ENCODE data around the gene CDH3. TPM values are rescaled to one million over a fixed set of nuclear protein-coding genes. Genes with fewer than 3 reads are reported as not detected.

CDH3 gene
- total and polyA plus RNA-seq, 2 of the 8 experiments (the other 6 are each of a cell fraction or from before 2014, with no cell fraction given) = 146 to 171 TPM

DNA sequence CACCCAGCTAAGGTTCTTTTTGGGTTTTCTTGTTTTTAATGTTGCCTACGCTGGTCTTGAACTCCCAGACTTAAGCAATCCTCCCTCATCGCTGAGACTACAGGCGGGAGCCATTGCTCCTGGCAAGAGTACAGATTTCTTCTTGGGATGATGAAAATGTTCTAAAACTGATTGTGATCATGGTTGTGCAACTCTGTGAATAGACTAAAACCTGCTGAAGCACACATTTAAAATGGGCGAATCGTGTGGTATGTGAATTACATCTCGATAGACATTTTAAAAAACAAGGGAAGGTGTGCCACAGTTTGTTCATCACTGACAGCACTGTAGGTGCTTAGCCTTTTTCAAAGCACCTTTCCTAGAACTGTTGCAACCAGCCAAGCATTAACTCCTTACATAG is 48.8 kb upstream of the CDH3 start:
- H2BK12ac ChIP-seq (ENCODE audit: low read depth, low read length) = no peak overlapping the region
- no peak overlapping the region for H3K27ac ChIP-seq (ENCODE audit: low read depth, low read length)
- H3K79me1 ChIP-seq (ENCODE audit: low read depth, low read length) = no peaks in the 10 kb centered on the region
- H2BK120ac ChIP-seq (replicated peaks; ENCODE audit: low read depth, low read length) = no peak overlapping the region
- no peak overlapping the region for H3K4ac ChIP-seq (replicated peaks; ENCODE audit: insufficient read length, low read depth, low read length)
- H2BK15ac ChIP-seq (ENCODE audit: low read length) = 0 out of 2 replicates have a peak overlapping the region, but pooled peaks have one; percentile 5
- no peaks in the 10 kb centered on the region for H3K79me2 ChIP-seq (ENCODE audit: control insufficient read depth in 1 of 2, insufficient read depth in 2 of 2, low read length in 2 of 2)
- POLR2A ChIA-PET (ENCODE audit: partially characterized antibody) = interaction anchor here (0.6 to 1.3 kb wide), 3 partner anchors 12 to 152 kb away, joined by 3 to 7 read pairs (median 4); partner anchors contain the start of gene CDH3
- H3K27me3 ChIP-seq (replicated peaks in 1 of 4; ENCODE audit: control insufficient read depth in 3 of 4, extremely low read depth in 1 of 4, insufficient read depth in 3 of 4, low read length in 3 of 4) = no peaks in the 10 kb centered on the region
- TF ChIP-seq GABPA (IDR thresholded peaks at IDR 0.05; ENCODE audit: borderline replicate concordance, insufficient read depth, low read length) = no peak
- TF ChIP-seq TEAD4 (IDR thresholded peaks at IDR 0.05; ENCODE audit: low read depth, low read length) = no peak
- TF ChIP-seq, protein P1, sequence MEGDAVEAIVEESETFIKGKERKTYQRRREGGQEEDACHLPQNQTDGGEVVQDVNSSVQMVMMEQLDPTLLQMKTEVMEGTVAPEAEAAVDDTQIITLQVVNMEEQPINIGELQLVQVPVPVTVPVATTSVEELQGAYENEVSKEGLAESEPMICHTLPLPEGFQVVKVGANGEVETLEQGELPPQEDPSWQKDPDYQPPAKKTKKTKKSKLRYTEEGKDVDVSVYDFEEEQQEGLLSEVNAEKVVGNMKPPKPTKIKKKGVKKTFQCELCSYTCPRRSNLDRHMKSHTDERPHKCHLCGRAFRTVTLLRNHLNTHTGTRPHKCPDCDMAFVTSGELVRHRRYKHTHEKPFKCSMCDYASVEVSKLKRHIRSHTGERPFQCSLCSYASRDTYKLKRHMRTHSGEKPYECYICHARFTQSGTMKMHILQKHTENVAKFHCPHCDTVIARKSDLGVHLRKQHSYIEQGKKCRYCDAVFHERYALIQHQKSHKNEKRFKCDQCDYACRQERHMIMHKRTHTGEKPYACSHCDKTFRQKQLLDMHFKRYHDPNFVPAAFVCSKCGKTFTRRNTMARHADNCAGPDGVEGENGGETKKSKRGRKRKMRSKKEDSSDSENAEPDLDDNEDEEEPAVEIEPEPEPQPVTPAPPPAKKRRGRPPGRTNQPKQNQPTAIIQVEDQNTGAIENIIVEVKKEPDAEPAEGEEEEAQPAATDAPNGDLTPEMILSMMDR (IDR thresholded peaks at IDR 0.05; ENCODE audit: control extremely low read depth in 1 of 3, insufficient read depth in 1 of 3, low read depth in 1 of 3, low read length in 3 of 3) = no peak
- no peak for TF ChIP-seq POU5F1 (IDR thresholded peaks at IDR 0.05; ENCODE audit: low read depth, low read length)
- no peak for TF ChIP-seq TBP (IDR thresholded peaks at IDR 0.05; ENCODE audit: low read depth, low read length)
- no peak for TF ChIP-seq PHF8 (conservative IDR thresholded peaks at IDR 0.05; ENCODE audit: low read depth, low read length)
- no peak overlapping the region for H4K5ac ChIP-seq (ENCODE audit: insufficient read length, low read depth, low read length)
- H2AFZ ChIP-seq (ENCODE audit: low read length) = no peak overlapping the region
- no peak overlapping the region for H3K4me2 ChIP-seq (ENCODE audit: insufficient read depth in 1 of 2, low read depth in 2 of 2, low read length in 2 of 2)
- no peaks in the 10 kb centered on the region for H3K23me2 ChIP-seq (ENCODE audit: low read depth, low read length)
- CTCF ChIA-PET (ENCODE audit: partially characterized antibody) = interaction anchor here (0.8 to 7.5 kb wide), 3 partner anchors 24 to 67 kb away, joined by 3 to 72 read pairs (median 3); no protein-coding TSS in a partner anchor
- no peak overlapping the region for H3K18ac ChIP-seq (ENCODE audit: extremely low read depth, low read length)
- H2BK5ac ChIP-seq (ENCODE audit: low read depth, low read length) = no peak overlapping the region
- no peaks in the 10 kb centered on the region for H4K20me1 ChIP-seq (replicated peaks in 1 of 2; ENCODE audit: control insufficient read depth in 1 of 2, insufficient read depth in 2 of 2, low read length in 2 of 2)
- no peak overlapping the region for H3K9ac ChIP-seq (replicated peaks in 1 of 4; ENCODE audit: extremely low read depth in 1 of 4, low read depth in 3 of 4, low read length in 3 of 4)
- no peaks in the 10 kb centered on the region for H3K4me1 ChIP-seq (replicated peaks in 1 of 4; ENCODE audit: control insufficient read depth in 3 of 4, insufficient read depth in 4 of 4, low read length in 3 of 4)
- no peak overlapping the region for H4K91ac ChIP-seq (replicated peaks; ENCODE audit: insufficient read length, low read length)
- FAIRE-seq (no peak), DNase-seq (ENCODE audit: low read depth in 1 of 2, low spot score in 2 of 2) (no peak)
- no peak overlapping the region for H3K56ac ChIP-seq (replicated peaks; ENCODE audit: insufficient read length, low read depth, low read length)
- 86% methylated on average over 6 of the region's 6 CpGs; no CpG with 5 or more reads in 1 of the 2 experiments for WGBS, 2 experiments (ENCODE audit: extremely low coverage in 1 of 2, insufficient coverage in 1 of 2, insufficient read length in 1 of 2, insufficient replicate concordance in 2 of 2, low coverage in 1 of 2, low lambda C conversion rate in 2 of 2, missing lambda C conversion rate in 1 of 2)
- H2BK20ac ChIP-seq (ENCODE audit: low read length) = no peak overlapping the region
- H4K8ac ChIP-seq (ENCODE audit: extremely low read depth, insufficient read depth, low read length) = no peak overlapping the region
- H3K9me3 ChIP-seq (ENCODE audit: insufficient read depth in 2 of 2, low read depth in 1 of 2, low read length in 1 of 2) = no peaks in the 10 kb centered on the region
- no peak overlapping the region for H3K23ac ChIP-seq (ENCODE audit: insufficient read length)
- H3K14ac ChIP-seq (ENCODE audit: insufficient read length) = no peak overlapping the region
- no peak overlapping the region for H2AK5ac ChIP-seq (ENCODE audit: low read depth, low read length)
- H3K36me3 ChIP-seq (ENCODE audit: control insufficient read depth in 2 of 4, insufficient read depth in 4 of 4, low read length in 3 of 4) = no peaks in the 10 kb centered on the region
- H3K4me3 ChIP-seq (ENCODE audit: extremely low read depth in 1 of 4, insufficient read depth in 2 of 4, low read depth in 3 of 4, low read length in 4 of 4) = no peak overlapping the region
